ENCODE measurements around the gene CYB5R4. TPM values are rescaled to one million over a fixed set of nuclear protein-coding genes. Genes with fewer than 3 reads are reported as not detected.

The CYB5R4 gene
- total RNA-seq, 4 donors from 2014 or later: 5.3 to 16.5 (median 10.6) TPM

DNA sequence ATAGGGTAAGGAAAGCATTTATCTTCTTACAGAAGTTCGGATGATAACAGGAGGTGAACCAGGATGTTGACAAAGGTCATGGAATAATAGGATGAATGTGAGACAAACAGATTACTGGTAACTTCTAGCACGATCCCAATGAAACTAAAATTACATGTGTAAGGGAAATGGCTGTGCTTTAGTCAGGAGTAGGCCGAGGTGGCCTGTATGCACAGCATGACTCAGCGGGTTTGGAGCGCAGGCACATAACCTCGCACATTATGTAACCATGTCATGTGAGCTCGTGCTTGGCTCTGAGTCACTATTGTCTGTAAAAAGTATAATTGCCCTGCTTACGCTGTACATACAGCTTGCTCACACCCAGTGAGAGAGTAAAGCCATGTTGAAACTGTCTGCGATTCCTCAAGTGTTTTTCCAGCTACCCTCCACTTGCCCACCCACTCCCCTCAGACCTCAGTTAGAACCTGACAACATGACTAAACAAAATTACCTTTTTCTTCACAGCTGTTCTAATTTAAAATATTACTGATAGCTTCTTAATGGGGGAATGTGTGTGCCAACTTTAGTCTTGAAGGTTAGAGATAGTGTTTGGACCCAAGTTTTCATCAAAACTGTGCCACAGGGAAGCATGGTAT, 8.2 kb downstream of the CYB5R4 start:
- Histone ChIP-seq H3K4me1 (no peaks in the 10 kb centered on the region), H3K27ac (no peak overlapping the region), H3K27me3 (no peaks in the 10 kb centered on the region), H3K36me3 (peaks cover 0 to 31% (median 0%) of the 10 kb centered on the region in 3 donors), H3K4me3 (no peak overlapping the region), H3K9me3 (no peaks in the 10 kb centered on the region)
- DNase-seq: peak in 2 of 3 donors; percentile 44 to 70
- TF ChIP-seq, protein P1, sequence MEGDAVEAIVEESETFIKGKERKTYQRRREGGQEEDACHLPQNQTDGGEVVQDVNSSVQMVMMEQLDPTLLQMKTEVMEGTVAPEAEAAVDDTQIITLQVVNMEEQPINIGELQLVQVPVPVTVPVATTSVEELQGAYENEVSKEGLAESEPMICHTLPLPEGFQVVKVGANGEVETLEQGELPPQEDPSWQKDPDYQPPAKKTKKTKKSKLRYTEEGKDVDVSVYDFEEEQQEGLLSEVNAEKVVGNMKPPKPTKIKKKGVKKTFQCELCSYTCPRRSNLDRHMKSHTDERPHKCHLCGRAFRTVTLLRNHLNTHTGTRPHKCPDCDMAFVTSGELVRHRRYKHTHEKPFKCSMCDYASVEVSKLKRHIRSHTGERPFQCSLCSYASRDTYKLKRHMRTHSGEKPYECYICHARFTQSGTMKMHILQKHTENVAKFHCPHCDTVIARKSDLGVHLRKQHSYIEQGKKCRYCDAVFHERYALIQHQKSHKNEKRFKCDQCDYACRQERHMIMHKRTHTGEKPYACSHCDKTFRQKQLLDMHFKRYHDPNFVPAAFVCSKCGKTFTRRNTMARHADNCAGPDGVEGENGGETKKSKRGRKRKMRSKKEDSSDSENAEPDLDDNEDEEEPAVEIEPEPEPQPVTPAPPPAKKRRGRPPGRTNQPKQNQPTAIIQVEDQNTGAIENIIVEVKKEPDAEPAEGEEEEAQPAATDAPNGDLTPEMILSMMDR (IDR thresholded peaks at IDR 0.05): no peak
- no peak for TF ChIP-seq POLR2A (IDR thresholded peaks at IDR 0.05)

DNA sequence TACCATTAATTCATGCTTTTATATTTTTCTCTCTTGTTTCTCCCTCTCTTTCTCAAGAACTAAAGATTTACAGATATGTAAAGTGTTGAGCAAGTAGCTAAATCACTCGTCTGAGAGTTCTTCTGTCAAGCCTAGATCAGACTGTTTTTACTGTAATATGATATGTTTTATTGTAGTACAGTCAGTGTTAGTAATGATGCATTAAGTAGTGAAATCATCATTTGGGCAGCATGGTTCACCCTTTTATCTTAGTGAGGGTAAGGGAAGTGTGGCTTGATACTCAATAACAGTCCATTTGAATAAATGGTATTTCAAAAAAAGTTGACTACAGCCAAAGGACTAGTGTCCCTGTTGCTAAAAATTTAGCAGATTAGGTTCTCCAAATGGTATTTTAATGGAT, 9.2 kb downstream of the CYB5R4 start:
- Histone ChIP-seq H3K27me3 (no peaks in the 10 kb centered on the region), H3K36me3 (peaks cover 0 to 31% (median 0%) of the 10 kb centered on the region in 3 donors), H3K9me3 (no peaks in the 10 kb centered on the region), H3K4me3 (no peak overlapping the region), H3K4me1 (no peaks in the 10 kb centered on the region), H3K27ac (no peak overlapping the region)
- no peak for DNase-seq
- TF ChIP-seq POLR2A (IDR thresholded peaks at IDR 0.05): no peak
- TF ChIP-seq, protein P1 (IDR thresholded peaks at IDR 0.05): no peak

DNA sequence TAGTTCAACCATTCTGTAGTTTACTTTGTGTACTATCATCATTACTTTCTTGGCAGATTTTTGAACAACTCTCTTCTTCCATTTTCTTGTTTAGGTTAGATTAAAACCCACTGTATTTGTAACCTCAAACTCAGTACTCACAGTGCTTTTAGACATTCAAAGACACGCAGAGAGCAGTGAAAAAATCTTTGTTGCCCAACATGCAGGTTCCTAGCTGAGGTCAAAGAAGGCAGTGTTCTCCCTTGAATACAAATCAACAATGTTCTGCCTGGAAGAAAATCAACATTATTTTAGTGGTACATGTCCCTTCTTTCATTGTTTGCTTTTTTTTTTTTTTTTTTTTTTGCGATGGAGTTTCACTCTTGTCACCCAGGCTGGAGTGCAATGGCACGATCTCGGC, 11.2 kb downstream of the CYB5R4 start:
- Histone ChIP-seq H3K36me3 (peaks cover 0 to 17% (median 0%) of the 10 kb centered on the region in 3 donors), H3K27me3 (no peaks in the 10 kb centered on the region), H3K9me3 (no peaks in the 10 kb centered on the region), H3K4me3 (no peak overlapping the region), H3K27ac (no peak overlapping the region), H3K4me1 (no peaks in the 10 kb centered on the region)
- TF ChIP-seq, protein P1 (IDR thresholded peaks at IDR 0.05): no peak
- no peak for TF ChIP-seq POLR2A (IDR thresholded peaks at IDR 0.05)
- DNase-seq: no peak

DNA sequence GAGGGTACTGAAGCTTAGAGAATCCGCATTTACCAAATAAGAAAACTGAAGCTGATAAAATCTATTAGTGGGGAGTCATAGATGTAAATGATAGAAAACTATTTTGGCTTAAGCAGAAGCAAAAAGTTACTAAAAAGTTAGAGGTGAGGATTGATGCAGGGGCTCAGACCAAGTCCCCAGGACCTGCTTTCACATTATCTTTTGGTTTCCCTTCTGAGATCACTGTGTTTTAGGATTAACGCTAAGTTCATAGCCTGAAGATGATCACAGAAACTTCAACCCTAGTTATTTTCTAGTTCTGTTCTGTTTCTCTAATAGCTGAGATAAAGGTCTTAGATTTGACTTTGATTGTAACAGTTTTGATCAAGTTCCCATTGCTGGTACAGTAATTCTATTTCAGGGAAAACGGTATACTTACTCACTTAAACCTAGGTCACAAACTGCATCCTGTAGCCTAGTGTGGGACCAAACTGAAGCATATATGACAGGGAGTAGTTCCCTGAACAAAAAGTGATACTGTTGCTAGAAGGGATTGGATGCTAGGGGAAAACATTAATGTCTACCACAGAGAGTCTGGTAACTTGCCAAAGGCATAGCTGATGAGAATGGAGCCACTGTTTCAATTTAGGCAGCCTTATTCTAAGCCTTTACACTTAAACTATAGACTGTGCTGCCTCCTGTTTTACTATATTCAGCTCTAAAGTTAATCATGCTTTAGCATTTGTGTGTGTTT, 13.1 kb downstream of the CYB5R4 start:
- H3K27me3 ChIP-seq: no peaks in the 10 kb centered on the region
- TF ChIP-seq, protein P1 (IDR thresholded peaks at IDR 0.05): no peak
- no peak for TF ChIP-seq POLR2A (IDR thresholded peaks at IDR 0.05)
- H3K9me3 ChIP-seq: no peaks in the 10 kb centered on the region
- no peak overlapping the region for H3K4me3 ChIP-seq
- H3K36me3 ChIP-seq: no peaks in the 10 kb centered on the region
- H3K4me1 ChIP-seq: no peaks in the 10 kb centered on the region
- DNase-seq: no peak
- no peak overlapping the region for H3K27ac ChIP-seq

DNA sequence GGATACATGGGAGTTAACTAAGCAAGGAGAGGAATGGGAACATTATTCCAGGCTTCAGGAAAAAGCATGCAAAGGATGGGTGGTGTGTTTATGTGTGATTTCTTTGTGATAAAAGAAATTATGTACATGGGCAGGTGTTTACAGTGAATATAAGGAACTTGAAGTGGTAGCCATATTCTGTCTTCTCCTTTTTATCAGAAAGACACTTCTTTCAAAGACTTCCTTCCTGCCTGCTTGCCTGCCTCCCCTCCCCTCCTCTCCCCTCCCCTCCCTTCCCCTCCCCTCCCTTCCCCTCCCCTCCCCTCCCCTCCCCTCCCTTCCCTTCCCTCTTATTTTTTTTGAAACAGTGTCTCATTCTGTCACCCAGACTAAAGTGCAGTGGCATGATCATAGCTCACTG, 14.4 kb downstream of the CYB5R4 start:
- Histone ChIP-seq H3K4me3 (no peak overlapping the region), H3K27me3 (no peaks in the 10 kb centered on the region), H3K4me1 (peaks cover 0 to under 1% (median 0%) of the 10 kb centered on the region in 4 donors), H3K27ac (no peak overlapping the region), H3K9me3 (no peaks in the 10 kb centered on the region), H3K36me3 (no peaks in the 10 kb centered on the region)
- TF ChIP-seq POLR2A (IDR thresholded peaks at IDR 0.05): no peak
- TF ChIP-seq, protein P1 (IDR thresholded peaks at IDR 0.05): no peak
- DNase-seq: no peak

All from Peyer's patch (tissue), 4 donors.